GM19438 (cell line): ENCODE data around the gene PPM1N.

ENCODE experiments used
- ATAC-seq: cut with Tn5 transposase; IDR thresholded peaks from one replicate; pipeline ENCODE4 v1.9.1; 2021; ENCODE audit warnings: low read depth; ENCODE audit not compliant: unreplicated experiment

Gene PPM1N

DNA sequence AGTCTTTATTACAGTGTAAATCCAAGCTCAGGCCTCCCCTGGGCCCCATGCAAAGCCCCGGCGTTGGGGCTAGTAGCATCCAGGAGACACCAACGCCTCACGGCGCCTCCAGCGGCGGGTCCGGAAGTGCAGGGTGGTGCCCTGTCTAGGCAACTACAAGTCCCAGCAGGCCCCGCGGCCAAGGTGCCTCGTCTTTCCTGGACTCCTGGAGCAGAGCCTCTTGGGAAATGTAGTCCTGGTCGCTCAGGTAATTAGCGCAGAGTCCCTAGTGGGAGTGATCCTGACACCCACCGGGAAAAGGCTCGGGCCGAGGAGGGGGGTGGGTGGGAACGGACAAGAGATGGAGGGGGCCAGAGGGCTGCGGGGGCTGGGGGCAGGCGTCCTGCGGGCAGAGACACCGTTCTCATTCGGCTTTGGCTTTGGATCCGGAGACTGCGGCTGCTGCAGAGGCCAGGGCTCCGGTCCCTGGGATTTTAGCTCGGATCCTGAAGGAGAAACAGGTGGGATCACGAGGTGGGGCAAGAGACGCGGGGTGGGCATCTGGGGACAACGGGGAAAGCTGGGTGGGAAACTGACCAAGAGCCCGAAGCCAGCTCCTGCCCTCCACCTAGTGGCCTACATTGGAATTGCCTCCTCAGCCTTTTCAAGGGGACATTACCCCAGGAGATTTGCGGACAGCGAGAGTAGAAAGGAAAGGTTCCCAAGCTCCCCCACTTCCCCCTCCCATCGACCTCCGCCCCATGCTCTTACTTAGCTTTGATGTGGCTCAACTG lies 12.8 kb upstream of the PPM1N start:
- peak; percentile 76 for ATAC-seq

DNA sequence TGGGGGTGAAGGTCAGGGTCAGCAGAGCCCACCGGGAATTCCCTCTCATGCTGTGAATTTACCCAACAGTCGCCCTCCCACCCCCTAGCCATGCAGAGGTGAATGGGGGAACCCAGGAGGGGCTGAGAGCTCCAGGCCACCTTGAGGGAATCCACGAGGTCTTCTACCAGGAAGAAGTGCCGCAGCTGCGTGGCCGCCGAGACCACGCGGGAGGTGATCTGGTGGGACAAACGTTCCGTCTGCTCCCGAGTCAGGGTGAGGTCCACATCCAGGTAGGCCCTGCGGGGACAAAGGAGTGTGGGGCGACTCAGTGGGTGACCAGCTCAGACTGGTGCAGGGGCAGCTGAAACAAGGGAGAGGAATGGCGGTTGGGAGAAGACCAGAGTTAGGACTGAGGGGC lies 9.5 kb upstream of the PPM1N start:
- no peak for ATAC-seq

DNA sequence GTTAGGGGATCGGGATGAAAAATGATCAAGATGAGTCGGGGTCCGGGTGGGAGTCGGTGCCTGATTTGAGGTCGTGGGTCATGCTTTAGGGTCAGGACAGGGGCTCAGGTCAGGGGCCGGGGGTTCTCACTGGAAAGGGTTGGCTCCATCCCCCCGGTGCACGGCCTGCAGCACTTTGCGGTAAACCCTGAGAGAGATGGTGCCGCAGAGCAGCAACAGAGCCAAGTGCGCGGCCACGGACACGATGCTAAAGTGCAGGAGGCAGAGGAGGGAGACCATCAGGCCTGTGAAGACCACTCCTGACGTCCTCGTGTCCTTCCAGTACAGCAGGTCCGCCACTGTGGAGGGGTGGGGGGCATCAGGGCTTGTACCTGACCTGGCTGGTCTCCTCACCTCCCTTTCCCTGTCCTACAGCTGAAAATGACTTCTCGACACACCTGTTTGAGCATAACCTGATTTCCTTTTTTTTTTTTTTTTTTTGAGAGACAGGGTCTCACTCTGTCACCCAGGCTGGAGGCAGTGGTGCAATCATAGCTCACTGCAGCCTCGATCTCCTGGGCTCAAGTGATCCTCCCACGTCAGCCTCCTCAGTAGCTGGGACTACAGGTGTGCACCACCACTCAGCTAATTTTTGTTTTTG lies 8.9 kb upstream of the PPM1N start:
- ATAC-seq, result no peak

DNA sequence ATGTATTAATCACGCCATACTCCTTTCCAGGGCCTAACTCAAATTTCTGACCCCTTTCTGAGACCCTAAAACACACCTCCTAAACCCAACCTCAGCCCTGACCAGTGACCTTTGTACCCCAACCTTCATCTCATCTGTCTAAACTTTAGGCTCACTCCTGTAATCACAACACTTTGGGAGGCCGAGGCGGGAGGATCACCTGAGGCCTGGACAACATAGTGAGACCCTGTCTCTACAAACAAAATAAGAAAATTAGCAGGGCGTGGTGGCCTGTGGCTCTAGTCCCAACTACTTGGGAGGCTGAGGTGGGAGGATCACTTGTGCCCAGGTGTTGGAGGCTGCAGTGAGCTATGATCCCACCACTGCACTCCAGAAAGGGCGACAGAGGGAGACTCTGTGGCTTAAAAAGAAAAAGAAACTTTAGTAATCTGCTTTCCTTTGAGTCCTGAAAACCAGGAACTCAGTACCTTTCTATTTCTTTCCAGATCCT lies 6.1 kb upstream of the PPM1N start:
- no peak for ATAC-seq

DNA sequence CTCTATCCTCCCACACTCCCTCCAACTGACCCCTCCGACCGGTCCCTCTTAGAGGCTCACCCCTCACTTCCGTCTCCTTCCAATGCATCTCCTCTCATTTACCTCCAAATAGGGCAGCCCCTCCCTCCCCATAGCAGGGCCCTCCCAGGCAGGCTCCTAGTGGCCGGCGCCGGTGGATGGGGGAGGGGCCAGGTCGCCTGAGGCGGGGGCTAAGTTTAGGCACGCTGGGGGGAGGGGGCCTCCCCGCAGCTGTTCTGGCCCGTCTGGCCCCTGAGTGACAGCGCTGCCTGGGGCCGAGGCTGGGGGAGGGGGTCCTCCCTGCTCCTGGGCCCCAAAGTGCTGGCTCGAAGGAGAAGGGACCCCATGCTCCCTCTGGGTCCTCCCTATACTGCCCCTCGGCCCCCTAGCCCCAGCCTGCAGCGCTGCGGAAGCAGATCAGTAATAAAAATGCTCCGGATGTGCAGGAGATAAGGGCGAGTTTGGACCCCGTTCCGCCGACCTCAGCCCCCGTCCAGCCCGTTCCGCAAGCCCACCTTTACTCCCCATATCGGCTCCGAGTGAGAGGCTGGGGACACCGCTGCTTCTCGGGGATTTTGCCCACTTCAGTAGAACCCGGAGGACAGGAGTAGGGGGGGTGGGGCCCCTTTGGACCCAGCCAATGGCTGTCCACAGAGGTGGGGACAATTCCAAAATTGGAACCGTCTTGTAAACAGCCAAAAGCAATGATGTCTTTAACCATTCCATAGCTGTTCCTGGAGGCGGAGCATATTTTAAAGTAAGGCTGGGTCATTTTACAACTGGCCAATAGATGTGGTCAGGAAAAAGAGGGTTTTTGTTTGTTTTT lies 5.4 kb upstream of the PPM1N start:
- ATAC-seq, result no peak

DNA sequence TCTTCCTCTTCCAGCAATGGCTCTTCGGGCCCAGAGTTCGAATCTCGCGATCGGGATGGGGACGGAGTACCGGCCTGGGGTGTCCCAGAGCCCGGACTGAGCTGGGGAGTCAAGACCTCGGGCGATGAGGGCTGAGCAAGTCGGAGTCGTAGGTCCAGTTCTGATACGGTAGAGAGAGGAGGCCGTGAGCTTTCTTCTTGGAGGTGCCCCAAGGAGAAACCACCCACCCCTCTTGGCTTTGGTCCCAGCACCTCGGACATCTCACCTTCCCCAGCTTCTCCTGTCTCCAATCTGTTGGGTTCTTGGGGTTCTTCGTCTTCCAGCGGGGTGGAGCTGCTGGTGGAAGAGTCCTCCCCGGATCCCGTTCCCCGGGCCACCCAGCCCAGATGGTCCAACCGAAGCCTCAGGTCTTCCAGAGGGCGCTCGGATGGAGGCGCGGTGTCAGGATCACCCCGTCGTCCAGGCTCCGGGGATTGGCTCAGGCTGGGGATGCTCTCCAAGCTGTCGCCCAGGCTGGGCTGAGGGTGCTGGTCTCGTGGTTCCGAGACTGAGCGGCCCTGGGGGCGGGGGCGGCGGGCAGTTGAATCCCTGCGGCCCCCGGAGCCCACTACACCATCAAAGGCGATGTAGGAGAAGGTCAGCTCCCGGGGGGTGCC lies 3.9 kb upstream of the PPM1N start:
- no peak for ATAC-seq

DNA sequence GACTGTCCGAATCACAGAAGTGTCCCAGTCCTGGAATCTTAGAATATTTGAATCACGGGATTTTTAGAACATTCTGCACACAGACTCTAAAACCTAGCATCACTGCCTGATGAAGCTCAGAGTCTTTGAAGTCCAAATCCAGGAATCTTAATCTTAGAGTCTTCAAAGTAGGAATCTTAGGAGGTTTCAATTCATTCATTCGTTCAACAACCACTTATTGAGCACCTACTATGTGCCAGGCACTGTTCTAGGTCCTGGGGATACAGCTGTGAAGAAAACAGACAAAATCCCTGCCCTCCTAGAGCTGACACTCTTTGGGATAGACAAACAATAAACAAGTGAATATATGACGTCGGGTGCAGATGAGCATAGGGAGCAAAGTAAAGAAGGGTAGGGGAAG lies 3.1 kb upstream of the PPM1N start:
- no peak for ATAC-seq

DNA sequence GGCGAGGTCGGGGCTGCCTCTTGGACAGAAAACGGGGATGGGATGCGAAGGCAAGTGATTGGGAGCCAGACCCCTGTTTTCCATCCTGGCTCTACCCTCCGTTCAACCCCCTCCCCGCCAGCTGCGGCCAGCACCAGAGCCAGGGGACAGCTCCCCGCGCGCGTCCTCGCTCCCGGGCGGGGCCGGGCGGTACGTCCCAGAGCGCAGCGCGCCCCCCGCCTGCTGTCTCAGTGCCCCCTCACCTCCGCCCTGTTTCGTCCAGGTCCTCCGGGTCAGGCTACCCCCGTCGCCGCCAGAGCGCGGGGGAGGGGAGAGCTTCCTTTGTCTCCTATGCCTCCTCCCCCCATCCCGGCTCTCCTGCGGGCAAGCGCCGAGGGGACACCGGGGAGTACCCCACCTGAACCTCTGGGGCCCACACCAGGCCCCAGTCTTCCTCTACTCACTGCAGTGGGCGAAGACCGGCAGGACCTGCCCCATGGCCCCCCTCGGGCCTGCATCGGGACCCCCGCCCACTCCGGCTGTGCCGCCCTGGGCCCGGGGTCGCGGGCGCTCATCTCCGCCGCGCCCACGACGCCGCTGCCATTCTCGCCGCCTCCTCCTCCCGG lies 1.8 kb upstream of the PPM1N start:
- ATAC-seq, result no peak

DNA sequence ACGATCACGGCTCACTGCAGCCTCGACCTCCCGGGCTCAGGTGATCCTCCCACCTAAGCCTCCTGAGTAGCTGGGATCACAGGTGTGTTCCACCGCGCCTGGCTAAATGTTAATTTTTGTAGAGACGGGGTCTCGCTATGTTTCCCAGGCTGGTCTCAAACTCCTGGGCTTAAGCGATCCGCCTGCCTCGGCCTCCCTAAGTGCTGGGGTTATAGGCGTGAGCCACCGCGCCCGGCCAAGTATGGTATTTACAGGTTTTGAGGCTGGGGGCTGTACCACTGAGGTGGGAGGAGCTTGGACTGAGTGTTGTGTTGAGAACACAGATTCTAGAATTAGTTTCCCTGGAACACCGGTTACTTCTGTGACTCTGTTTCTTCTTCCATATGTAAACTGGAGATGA lies 452 bp upstream of the PPM1N start:
- ATAC-seq, result no peak

DNA sequence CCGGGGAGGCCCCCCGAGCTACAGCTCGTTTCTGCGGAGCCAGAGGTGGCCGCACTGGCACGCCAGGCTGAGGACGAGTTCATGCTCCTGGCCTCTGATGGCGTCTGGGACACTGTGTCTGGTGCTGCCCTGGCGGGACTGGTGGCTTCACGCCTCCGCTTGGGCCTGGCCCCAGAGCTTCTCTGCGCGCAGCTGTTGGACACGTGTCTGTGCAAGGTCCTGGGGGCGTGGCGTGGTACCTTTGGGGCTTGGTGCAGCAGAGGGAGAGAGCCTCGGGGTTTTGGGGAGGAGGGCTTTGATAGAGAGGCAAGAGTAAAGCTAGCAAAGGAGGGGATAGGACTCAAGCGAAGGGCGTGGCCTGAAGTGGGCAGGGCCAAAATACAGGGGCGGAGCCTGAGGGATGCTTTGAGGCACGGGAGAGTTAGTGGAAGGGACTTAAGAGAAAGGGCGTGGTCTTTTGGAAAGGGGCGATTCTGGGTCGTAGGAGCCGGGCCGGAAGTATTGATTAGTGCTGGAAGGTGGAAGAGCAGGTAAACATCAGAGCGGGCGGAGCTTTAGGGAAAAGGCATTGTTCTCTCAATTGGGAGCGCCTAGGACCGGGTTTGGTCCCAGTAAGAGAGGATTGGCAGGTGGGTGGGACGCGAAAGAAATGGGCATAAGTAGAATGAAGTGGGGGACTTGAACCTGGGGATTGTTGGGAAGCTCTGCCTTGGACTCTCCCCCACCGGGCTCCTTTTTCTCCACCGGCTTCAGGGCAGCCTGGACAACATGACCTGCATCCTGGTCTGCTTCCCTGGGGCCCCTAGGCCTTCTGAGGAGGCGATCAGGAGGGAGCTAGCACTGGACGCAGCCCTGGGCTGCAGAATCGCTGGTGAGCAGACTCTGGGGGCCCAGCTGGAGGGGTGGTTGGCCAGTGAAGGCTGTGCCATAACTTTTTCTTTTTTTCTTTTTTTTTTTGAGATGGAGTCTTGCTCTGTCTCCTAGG lies 1.2 kb downstream of the PPM1N start:
- ATAC-seq, result no peak

DNA sequence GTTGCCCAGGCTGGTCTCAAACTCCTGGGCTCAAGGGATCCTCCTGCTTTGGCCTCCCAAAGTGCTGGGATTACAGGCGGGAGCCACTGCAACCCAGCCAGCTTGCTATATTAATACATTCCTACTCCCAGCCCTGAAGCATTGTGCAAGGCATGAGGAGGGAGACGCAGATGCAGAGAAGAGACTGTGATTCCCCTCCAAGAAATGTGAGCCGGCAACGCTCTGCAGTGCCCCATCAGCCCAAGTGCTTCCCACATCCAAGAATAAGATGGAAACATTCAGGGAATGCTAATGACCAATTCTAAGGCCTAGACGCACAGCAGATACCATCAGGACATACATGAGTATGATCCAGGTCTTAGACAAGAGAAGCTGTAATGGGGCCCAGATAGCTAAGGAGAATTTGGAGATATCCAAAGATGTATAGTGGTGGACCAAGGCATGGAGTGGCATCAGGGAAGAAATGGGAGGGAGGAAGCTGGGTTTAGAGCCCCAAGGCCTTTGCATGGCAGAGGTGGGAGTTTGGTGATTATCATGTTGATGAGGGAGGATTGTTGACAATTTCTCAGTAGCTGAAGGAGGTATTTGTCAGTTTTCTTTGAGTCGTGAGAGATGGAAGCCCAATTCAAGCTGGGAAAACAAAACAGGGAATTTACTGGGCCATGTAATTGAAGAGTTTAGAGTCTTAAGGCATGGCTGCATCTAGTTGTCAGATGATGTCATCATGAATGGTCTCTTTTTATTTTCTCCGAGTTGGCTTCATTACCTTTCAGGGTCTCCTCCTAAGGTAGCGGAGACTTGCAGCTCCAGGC lies 2.9 kb downstream of the PPM1N start:
- ATAC-seq, result no peak

DNA sequence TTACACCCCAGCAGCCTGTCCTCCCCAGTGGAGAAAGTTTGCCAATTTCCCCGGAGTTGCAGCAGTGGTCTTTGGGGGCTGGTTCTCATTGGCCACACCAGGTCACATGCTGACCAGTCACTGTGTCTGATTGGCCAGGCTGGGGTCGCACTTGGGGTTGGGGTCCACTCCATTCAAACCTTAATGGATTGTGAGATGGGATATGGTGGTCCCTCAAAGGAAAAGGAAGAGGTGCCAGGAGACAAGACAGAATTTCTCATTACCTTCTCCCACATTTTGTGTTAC lies 3.4 kb downstream of the PPM1N start:
- ATAC-seq, result no peak

DNA sequence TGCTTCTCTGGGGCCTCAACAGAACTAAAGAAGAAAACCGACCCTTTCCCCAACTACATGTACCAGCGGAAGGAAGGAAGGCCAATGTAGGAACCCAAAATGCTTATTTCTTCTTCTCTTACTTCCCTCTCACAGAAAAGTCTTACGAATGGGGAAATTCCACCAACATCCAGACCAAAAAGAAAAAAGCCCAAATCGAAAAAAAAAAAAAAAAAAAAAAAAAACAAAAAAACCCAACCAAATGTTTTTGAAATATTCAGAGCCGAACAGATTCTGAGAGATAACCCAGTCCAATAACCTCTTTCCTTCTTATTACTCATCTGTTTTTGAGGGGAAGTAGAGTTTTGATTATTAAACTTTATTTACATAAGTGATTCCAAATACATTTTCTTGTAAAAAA lies 3.9 kb downstream of the PPM1N start:
- ATAC-seq, result no peak

DNA sequence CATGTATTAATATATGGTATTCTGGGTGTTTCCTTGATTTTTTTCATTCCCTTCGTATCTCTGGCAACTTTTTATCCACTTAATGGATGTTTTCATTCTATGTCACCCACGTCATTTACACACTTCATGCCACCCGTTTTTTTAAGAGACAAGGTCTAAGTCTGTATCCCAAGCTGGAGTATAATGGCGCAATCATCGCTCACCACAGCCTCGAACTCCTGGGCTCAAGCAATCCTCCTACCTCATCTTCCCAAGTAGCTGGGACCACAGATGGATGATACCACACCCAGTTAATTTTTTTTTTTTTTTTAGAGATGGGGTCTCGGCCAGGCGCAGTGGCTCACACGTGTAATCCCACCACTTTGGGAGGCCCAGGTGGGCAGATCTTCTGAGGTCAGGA lies 5.7 kb downstream of the PPM1N start:
- no peak for ATAC-seq

DNA sequence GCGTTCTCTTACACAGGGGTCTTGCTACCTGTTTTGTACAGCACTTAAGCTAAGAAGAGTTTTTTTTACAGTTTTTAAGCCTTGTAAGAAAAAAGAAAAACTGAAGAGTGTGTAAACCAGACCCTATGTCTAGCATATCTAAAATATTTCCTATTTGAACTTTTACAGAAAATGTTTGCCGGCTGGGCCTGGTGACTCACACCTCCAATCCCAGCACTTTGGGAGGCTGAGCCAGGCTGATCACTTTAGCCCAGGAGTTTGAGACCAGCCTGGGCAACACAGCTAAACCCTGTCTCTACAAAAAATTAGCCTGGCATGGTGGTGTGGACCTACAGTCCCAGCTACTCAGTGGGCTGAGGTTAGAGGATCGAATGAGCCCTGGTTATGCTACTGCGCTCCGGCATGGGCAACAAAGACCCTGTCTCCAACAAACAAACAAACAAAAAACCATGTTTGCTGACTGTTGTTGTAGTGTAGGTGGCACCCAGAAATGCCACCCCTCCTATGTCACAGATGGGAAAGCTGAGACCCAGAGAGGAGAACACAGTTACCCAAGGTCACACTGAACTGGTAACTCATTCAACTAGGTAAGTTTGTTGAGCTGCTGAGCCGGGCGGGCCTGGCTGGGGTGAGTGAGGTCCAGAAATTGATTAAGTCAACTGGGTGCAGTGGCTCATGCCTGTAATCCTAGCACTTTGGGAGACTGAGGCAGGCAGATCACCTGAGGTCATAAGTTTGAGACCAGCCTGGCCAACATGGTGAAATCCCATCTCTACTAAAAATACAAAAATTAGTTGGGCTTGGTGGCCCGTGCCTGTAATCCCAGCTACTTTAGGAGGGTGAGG lies 7.1 kb downstream of the PPM1N start:
- ATAC-seq, result no peak

DNA sequence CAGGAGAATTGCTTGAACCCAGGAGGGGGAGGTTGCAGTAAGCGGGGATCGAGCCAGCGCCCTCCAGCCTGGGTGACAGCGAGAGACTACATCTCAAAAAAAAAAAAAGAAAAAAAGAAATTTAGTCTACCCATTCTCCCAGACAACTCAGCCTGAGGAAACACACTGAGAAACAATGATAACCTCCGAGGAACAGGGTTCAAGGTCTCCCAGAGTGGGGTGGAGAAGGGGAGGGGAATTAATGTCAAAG lies 7.7 kb downstream of the PPM1N start:
- ATAC-seq, result no peak

DNA sequence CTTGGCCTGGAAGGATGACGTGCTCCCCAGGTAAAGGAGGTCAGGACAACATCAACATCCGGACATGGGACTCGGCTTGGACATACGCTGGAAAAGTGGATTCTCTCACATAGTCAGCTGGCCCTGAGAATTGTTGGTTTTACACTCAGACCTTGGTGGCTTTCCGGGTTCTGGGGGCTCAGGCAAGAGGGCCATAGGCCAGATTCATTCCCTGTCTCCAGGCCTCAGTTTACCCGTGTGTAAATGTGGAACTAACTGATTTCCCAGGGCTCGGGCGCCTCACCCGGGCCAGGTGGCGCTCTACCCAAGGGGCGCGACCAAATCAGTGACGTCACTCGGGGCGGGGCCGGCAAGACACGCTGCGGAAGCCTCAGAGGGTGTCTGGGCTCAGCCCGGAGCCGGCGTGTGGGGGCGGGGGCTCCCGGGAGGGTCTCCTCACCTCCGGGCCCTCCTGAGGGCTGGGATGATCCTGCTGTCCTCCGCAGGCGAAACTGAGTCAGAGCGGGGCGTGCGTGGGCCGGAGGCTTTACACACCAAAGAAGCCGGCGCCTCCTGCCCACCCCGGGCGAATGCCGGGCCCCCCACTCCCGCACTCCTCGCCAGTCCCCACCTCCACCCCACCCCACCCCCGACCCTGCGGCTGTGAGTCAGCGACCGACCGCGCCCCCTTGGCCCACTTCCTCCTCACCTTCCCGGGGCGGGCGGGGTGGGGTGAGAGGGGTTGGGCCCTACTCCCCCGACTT lies 8.2 kb downstream of the PPM1N start:
- peak; percentile 46 for ATAC-seq
